Measurements from ENCODE around the gene RFX5. TPM values are rescaled to one million over a fixed set of nuclear protein-coding genes. Genes with fewer than 3 reads are reported as not detected.
"Not testable (repeated sequence)": the region's sequence is repeated elsewhere in the genome, so short reads cannot be mapped to it uniquely, and the experiment has no call there.

Gene RFX5
- total RNA-seq, 2 donors from 2014 or later, result 81.5 to 105 TPM

DNA sequence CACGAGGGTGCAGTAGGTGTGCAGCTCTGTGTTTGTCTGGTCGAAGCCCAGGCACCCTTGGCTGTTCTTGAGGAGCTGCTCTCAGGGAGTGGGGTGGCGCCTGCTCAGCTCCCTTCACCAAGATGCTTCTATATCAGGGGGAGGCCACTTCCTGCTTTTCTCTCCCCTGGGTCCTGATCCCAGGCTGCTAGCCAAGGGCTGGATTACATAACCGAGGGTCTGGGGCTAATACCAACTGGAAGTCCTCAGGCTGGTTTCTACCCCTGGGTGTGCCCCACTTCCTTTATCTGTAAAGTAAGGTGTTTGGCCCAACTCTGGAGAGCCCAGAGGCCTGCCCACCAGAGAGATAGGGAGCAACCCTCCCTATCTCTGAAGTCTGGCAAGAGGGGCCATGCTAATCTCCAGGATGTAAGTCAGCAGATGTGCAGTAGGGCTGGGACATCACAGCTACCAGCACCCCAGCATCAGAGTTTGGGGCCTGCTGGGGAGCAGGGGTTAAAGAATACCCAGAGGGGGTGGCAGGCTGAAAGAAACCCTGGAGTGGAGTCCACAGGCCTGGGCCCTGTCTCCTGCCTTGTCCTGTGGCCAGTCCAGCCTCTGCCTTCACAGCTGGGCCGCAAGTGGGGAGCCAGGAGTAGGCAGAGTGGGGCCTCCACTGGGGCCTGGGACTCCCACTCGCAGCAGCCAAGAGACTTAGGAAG lies 23.3 kb upstream of the RFX5 start:
- Mint-ChIP-seq H3K4me3 (no peak overlapping the region), H3K4me1 (peaks cover 6% of the 10 kb centered on the region), H3K27me3 (no peaks in the 10 kb centered on the region), H3K27ac (no peak overlapping the region), H3K36me3 (ENCODE audit: low read depth) (no peaks in the 10 kb centered on the region)
- no peak for ATAC-seq
- no peak for DNase-seq
- no peaks in the 10 kb centered on the region for H3K9me3 ChIP-seq (ENCODE audit: control insufficient read depth, low read length, poor library complexity, severe bottlenecking)

DNA sequence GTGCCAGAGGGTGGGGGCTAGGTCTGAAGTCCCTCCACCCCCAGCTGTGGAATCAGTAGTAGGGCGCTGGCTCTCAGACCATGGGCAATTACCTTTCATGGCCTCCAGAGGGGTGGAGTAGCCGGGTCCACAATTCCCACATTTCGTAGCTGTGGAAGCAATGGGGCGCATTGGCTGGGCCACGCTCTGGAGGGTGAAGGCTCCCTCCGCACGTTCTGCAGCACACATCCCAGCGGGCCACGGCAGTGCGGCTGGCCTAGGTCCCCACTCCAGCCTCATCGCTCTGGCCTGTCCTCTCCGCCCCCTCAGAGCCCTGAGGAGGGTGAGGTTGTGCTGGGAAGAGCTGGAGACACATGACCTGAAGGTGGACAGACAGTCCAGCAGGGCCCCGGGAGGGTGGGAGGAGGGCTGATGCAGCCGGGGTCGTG lies 22.6 kb upstream of the RFX5 start:
- no peaks in the 10 kb centered on the region for H3K9me3 ChIP-seq (ENCODE audit: control insufficient read depth, low read length, poor library complexity, severe bottlenecking)
- no peak overlapping the region for H3K4me3 Mint-ChIP-seq
- peaks cover 7% of the 10 kb centered on the region for H3K4me1 Mint-ChIP-seq
- DNase-seq (no peak), ATAC-seq (no peak)
- no peaks in the 10 kb centered on the region for H3K36me3 Mint-ChIP-seq (ENCODE audit: low read depth)
- no peak overlapping the region for H3K27ac Mint-ChIP-seq
- no peaks in the 10 kb centered on the region for H3K27me3 Mint-ChIP-seq

DNA sequence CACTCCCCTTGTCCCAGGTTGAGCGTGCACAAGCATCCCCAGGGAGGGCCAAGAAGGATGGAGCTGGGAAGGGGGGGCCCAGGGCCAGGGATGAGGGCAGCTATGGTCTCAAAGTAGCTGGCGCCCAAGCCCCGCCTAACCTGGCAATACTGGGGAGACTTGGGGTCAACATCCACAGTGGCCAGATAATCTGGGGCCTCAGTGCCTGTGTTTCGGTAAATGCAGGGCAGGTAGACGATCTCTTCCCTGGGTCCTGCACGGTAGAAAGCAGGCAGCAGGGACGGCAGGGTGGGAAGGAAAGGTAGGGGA lies 22.2 kb upstream of the RFX5 start:
- ATAC-seq, result no peak
- Mint-ChIP-seq H3K27ac (no peak overlapping the region), H3K36me3 (ENCODE audit: low read depth) (no peaks in the 10 kb centered on the region), H3K4me1 (peaks cover 6% of the 10 kb centered on the region), H3K4me3 (no peak overlapping the region), H3K27me3 (peaks cover 2% of the 10 kb centered on the region)
- H3K9me3 ChIP-seq (ENCODE audit: control insufficient read depth, low read length, poor library complexity, severe bottlenecking), result no peaks in the 10 kb centered on the region
- no peak for DNase-seq

DNA sequence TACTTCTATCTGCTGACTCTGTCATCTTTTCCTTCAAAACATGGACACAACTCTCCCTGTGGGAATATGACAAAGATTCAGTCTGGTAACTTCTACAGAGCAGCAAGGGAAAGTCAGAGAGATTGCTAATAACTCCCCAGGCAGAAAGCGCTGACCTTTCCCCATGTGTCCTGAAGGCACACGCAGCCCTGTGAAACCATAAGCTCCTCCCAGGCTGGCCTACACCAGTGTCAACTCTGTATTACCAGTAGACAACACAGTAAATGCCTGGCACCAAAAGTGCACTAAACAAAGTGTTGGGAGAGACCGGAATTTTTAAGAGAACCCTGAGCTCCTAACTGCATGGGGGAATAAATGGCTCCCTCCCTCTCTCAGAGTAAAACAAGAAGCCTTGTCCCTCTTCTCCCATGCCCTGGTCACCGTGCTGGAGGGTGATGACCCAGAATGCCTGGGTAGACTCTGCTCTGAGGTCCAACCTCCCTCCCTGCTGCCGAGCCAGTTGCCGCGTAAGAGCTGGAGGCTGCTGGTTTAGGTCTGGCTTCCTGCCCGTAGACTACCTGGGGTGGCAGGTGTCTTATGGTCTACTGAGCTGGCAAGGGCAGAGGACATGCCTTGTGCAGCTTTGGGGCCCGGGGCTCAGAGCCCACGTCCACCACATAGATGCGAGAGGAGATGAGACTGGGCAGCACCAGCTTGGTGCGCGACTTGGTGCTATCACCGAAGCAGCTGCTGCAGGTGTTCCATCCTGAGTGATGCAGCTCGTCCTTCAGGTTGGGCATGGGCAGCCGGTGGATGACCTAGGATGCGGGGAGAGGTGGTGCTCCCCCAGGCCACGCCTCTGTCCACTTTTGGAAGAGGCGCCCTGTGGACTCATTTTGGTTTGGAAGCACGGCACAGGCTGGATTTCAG lies 21.6 kb upstream of the RFX5 start:
- Mint-ChIP-seq H3K27me3 (peaks cover 8% of the 10 kb centered on the region), H3K4me3 (no peak overlapping the region), H3K36me3 (ENCODE audit: low read depth) (no peaks in the 10 kb centered on the region), H3K27ac (no peak overlapping the region), H3K4me1 (peaks cover 2% of the 10 kb centered on the region)
- DNase-seq, result no peak
- ATAC-seq, result no peak
- H3K9me3 ChIP-seq (ENCODE audit: control insufficient read depth, low read length, poor library complexity, severe bottlenecking), result no peaks in the 10 kb centered on the region

DNA sequence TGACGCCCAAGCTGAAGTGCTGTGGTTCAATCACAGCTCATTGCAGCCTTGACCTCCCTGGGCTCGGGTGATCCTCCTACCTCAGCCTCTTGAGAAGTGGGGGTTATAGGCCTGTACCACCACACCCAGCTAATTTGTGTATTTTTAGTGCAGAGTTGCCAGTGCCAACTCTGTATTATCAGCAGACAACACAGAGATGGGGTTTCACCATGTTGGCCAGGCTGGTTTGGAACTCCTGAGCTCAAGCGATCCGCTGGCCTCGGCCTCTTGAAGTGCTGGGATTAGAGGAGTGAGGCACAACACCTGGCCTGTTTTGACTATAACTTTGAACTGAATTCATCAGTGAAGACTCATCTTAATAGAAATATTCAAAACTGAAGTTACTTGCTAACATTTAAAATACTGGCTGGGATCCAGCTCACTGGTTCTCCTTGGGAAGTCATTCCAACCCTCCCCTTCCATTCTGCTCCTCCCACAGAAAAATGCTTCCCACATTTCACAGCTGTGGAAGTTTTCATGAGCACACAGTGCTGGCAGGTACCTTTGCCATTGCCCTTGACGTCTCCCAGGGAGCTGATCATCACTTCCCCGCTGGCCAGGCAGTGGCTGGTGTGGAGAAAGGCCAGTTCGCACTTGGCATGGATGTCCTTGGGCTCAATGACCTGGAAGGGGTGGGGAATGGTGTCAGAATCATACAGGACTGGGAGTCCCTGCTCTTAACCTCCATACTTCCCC lies 20.8 kb upstream of the RFX5 start:
- H3K27ac Mint-ChIP-seq, result no peak overlapping the region
- H3K4me1 Mint-ChIP-seq, result peaks cover 2% of the 10 kb centered on the region
- ATAC-seq (no peak), DNase-seq (no peak)
- no peaks in the 10 kb centered on the region for H3K36me3 Mint-ChIP-seq (ENCODE audit: low read depth)
- H3K27me3 Mint-ChIP-seq, result peaks cover 10% of the 10 kb centered on the region
- H3K4me3 Mint-ChIP-seq, result no peak overlapping the region
- no peaks in the 10 kb centered on the region for H3K9me3 ChIP-seq (ENCODE audit: control insufficient read depth, low read length, poor library complexity, severe bottlenecking)

DNA sequence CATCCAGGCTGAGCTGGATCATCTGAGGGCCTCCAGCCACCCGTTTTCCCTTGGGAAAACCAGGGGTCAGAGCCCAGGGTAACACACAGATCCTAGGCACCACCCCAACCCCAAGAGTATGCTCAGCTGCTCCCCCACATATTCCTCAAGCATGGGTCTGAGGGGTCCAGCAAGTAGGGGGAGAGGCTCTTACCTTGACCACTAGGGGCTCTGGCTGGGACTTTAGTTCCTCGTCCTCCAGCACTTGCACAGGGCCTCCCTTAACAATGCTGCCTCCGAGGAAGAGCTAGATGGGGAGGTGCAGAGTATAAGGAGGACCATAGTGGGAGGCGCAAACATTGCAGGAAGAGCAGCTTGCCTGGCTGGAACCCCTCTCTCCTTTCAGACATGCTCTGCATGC lies 17.9 kb upstream of the RFX5 start:
- Mint-ChIP-seq H3K4me1 (peaks cover 2% of the 10 kb centered on the region), H3K36me3 (ENCODE audit: low read depth) (peaks cover 2% of the 10 kb centered on the region)

DNA sequence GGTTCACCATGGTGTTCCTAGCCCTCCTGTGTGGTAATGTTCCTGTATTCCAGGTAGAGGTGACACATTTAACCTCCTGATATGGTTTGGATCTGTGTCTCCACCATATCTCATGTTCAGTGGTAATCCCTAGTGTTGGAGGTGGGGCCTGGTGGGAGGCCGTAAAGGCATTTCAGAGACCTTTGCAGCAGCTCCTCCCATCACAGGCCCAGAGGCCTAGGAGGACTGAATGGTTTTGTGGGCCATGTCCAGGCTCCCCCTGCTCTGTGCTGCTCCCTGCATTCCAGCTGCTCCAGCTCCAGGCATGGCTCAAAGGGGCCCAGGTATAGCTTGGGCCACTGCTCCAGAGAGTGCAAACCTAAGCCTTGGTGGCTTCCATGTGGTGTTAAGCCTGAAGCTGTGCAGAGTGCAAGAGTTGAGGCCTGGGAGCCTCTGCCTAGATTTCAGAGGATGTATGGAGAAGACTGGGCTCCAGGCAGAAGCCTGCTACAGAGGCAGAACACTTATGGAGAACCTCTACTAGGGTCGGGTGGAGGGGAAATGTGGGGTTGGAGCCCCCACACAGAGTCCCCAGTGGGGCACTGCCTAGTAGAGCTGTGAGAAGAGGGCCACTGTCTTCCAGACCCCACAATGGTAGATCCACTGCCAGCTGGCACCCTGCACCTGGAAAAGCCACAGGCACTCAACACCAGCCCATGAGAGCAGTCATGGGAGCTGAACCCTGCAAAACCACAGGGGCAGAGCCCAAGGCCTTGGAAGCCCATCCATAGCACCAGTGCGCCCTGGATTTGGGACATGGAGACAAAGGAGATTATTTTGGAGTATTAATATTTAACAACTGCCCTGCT lies 15.5 kb upstream of the RFX5 start:
- peaks cover 10% of the 10 kb centered on the region for H3K27me3 Mint-ChIP-seq
- H3K36me3 Mint-ChIP-seq (ENCODE audit: low read depth), result peaks cover 2% of the 10 kb centered on the region
- no peak for DNase-seq
- H3K27ac Mint-ChIP-seq, result no peak overlapping the region
- H3K9me3 ChIP-seq (ENCODE audit: control insufficient read depth, low read length, poor library complexity, severe bottlenecking), result no peaks in the 10 kb centered on the region
- no peak overlapping the region for H3K4me3 Mint-ChIP-seq
- peaks cover 2% of the 10 kb centered on the region for H3K4me1 Mint-ChIP-seq
- ATAC-seq, result no peak

More for the DNA sequence above, 17.9 kb upstream of the RFX5 start:
- H3K27me3 Mint-ChIP-seq, result peaks cover 10% of the 10 kb centered on the region
- ATAC-seq (no peak), DNase-seq (no peak)
- no peak overlapping the region for H3K27ac Mint-ChIP-seq
- no peaks in the 10 kb centered on the region for H3K9me3 ChIP-seq (ENCODE audit: control insufficient read depth, low read length, poor library complexity, severe bottlenecking)
- H3K4me3 Mint-ChIP-seq, result no peak overlapping the region

DNA sequence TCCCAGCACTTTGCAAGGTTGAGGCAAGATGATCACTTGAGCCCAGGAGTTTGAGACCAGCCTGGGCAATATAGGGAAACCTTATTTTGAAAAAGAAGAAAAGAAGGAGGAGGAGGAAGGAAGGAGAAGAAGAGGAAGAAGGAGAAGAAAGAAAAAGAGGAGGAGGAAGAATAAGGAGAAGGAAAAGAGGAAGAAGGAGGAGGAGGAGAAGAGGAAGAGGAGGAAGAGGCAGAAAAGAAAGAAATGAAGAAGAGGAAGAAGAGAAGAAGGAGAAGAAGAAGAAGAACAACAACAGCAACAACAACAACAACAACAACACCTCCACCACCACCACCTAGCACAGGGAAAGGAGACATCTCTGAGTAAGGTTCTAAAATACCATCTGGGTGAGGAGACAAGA lies 14.8 kb upstream of the RFX5 start:
- ATAC-seq (no peak), DNase-seq (no peak)
- H3K36me3 Mint-ChIP-seq (ENCODE audit: low read depth), result peaks cover 2% of the 10 kb centered on the region
- H3K27me3 Mint-ChIP-seq, result peaks cover 10% of the 10 kb centered on the region
- H3K4me3 Mint-ChIP-seq, result no peak overlapping the region
- no peaks in the 10 kb centered on the region for H3K9me3 ChIP-seq (ENCODE audit: control insufficient read depth, low read length, poor library complexity, severe bottlenecking)
- H3K4me1 Mint-ChIP-seq, result peaks cover 2% of the 10 kb centered on the region
- peak overlapping the region; percentile 0 for H3K27ac Mint-ChIP-seq

DNA sequence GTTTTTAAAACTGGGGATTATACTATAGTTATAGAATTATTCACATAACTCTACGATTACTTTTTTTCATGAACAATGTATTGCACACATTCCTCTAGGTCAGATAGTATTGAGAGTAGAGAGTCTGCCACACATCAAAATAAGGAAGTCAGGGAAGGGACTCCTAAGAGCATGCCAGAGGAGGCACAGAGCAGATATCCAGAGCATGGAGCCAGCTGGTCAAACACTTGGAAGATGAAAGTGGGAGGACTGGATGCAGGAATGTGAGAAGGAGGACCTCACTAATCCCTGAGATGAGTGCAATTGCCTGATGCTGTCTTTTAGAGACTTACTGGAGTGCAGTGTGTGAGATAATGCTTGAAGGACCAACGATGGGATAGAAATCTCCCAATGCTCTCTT lies 9.6 kb upstream of the RFX5 start:
- H3K27ac Mint-ChIP-seq, result no peak overlapping the region
- H3K36me3 Mint-ChIP-seq (ENCODE audit: low read depth), result no peaks in the 10 kb centered on the region
- no peaks in the 10 kb centered on the region for H3K9me3 ChIP-seq (ENCODE audit: control insufficient read depth, low read length, poor library complexity, severe bottlenecking)
- no peaks in the 10 kb centered on the region for H3K4me1 Mint-ChIP-seq
- no peaks in the 10 kb centered on the region for H3K27me3 Mint-ChIP-seq
- H3K4me3 Mint-ChIP-seq, result no peak overlapping the region
- DNase-seq (no peak), ATAC-seq (no peak)

GRCh38 chr1:151352021-151352718 lies 5.1 kb upstream of the RFX5 start:
- Mint-ChIP-seq H3K27me3 (no peaks in the 10 kb centered on the region), H3K4me1 (peaks cover 6% of the 10 kb centered on the region), H3K36me3 (ENCODE audit: low read depth) (no peaks in the 10 kb centered on the region), H3K4me3 (no peak overlapping the region), H3K27ac (no peak overlapping the region)
- no peak for ATAC-seq
- DNase-seq, result no peak
- no peaks in the 10 kb centered on the region for H3K9me3 ChIP-seq (ENCODE audit: control insufficient read depth, low read length, poor library complexity, severe bottlenecking)

DNA sequence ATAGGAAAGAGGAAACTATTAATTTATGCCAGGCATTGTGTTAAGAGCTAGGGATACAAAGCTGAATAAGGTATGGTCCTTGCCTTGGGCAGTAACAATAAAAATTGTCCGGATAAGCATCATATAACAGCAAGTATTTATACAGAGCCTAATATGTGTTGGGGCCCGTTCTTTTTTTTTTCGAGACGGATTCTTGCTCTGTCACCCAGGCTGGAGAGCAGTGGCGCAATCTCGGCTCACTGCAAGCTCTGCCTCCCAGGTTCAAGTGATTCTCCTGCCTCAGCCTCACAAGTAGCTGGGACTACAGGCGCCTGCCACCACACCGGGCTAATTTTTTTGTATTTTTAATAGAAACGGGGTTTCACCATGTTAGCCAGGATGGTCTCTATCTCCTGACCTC lies 3.3 kb upstream of the RFX5 start:
- H3K4me1 Mint-ChIP-seq, result peaks cover 22% of the 10 kb centered on the region

GRCh38 chr1:151347523-151348246 lies 633 bp upstream of the RFX5 start:
- DNase-seq (no peak), ATAC-seq (no peak)
- Mint-ChIP-seq H3K4me1 (peaks cover 25% of the 10 kb centered on the region), H3K27ac (peak overlapping the region; percentile 100), H3K27me3 (no peaks in the 10 kb centered on the region), H3K4me3 (peak overlapping the region; percentile 99), H3K36me3 (ENCODE audit: low read depth) (peaks cover 10% of the 10 kb centered on the region)
- no peaks in the 10 kb centered on the region for H3K9me3 ChIP-seq (ENCODE audit: control insufficient read depth, low read length, poor library complexity, severe bottlenecking)

More for the DNA sequence above, 3.3 kb upstream of the RFX5 start:
- H3K4me3 Mint-ChIP-seq; H3K27me3 Mint-ChIP-seq; H3K9me3 ChIP-seq (ENCODE audit: control insufficient read depth, low read length, poor library complexity, severe bottlenecking); DNase-seq; H3K27ac Mint-ChIP-seq; H3K36me3 Mint-ChIP-seq (ENCODE audit: low read depth); ATAC-seq: not testable (repeated sequence)

Data from T-helper 17 cell (primary cell).